Choroid plexus epithelial cell (primary cell): ENCODE data around the gene SERPINA5.
A peak's percentile ranks its signal among the peaks of the same experiment; 100 is the strongest.

Experiments used
- DNase-seq: peaks from one replicate; pipeline ENCODE4 v3.0.0-alpha.2; 2010; ENCODE audit warnings: low read depth
- H3K4me3 ChIP-seq: 2 replicates; pipeline ENCODE4 v1.5.1; 2011; ENCODE audit warnings: low read depth, mild to moderate bottlenecking, control low read depth, low read length, moderate library complexity
- CTCF ChIP-seq: conservative IDR thresholded peaks from 2 replicates; pipeline ENCODE4 v1.5.1; 2011; ENCODE audit warnings: low read depth, mild to moderate bottlenecking, control low read depth, inconsistent platforms, low read length, moderate library complexity

The SERPINA5 gene

GRCh38 chr14:94555991-94556390, 25.2 kb upstream of the SERPINA5 start:
- no peak for TF ChIP-seq CTCF
- no peak for DNase-seq
- H3K4me3 ChIP-seq = no peak overlapping the region

GRCh38 chr14:94557327-94557726, 23.9 kb upstream of the SERPINA5 start:
- no peak for TF ChIP-seq CTCF
- no peak overlapping the region for H3K4me3 ChIP-seq

GRCh38 chr14:94558842-94559241, 22.4 kb upstream of the SERPINA5 start:
- no peak overlapping the region for H3K4me3 ChIP-seq
- no peak for DNase-seq
- TF ChIP-seq CTCF = peak; percentile 24

More at GRCh38 chr14:94557327-94557726, 23.9 kb upstream of the SERPINA5 start:
- no peak for DNase-seq

GRCh38 chr14:94559638-94560290, 21.5 kb upstream of the SERPINA5 start:
- no peak for TF ChIP-seq CTCF
- H3K4me3 ChIP-seq = no peak overlapping the region
- DNase-seq = no peak

- no peak for DNase-seq
- no peak for TF ChIP-seq CTCF
- no peak overlapping the region for H3K4me3 ChIP-seq
Observed at GRCh38 chr14:94560291-94560665, 20.9 kb upstream of the SERPINA5 start.

- DNase-seq = no peak
- no peak for TF ChIP-seq CTCF
Observed at GRCh38 chr14:94560751-94561655, 20.2 kb upstream of the SERPINA5 start, which contains the start of gene SERPINA4. Gene SERPINA4 (plus strand): TSS chr14:94561442. CDS start chr14:94563483, 2,041 bp downstream.

More at GRCh38 chr14:94560751-94561655, 20.2 kb upstream of the SERPINA5 start, which contains the start of gene SERPINA4:
- no peak within 1 kb of the TSS for H3K4me3 ChIP-seq
